ENCODE results near the gene XPR1. TPM values are rescaled to one million over a fixed set of nuclear protein-coding genes. Genes with fewer than 3 reads are reported as not detected.

The XPR1 gene
- total and polyA plus RNA-seq, 8 donors, result 0.92 to 27.0 (median 4.5) TPM

GRCh38 chr1:180931529-180931928 lies 299.7 kb downstream of the XPR1 start:
- intact Hi-C loops (cut with DNase I; ENCODE audit: low total_unique reads), result no loop called here
- no peak overlapping the region for H3K4me3 ChIP-seq
- H3K27me3 ChIP-seq, result peaks cover 0 to 10% (median 0%) of the 10 kb centered on the region in 3 donors
- no peaks in the 10 kb centered on the region for H3K9me3 ChIP-seq
- H3K36me3 ChIP-seq, result peaks cover 0 to 42% (median 27%) of the 10 kb centered on the region in 4 donors
- TF ChIP-seq CTCF (IDR thresholded peaks at IDR 0.05), result no peak
- TF ChIP-seq EP300 (IDR thresholded peaks at IDR 0.05), result no peak
- TF ChIP-seq POLR2AphosphoS5 (IDR thresholded peaks at IDR 0.05), result no peak
- TF ChIP-seq POLR2A (IDR thresholded peaks at IDR 0.05), result no peak
- WGBS, 5 donors, result 83 to 94% (median 90%) methylated on average over 4 of the region's 4 CpGs
- DNase-seq, result no peak
- H3K4me1 ChIP-seq, result peaks cover 2 to 29% (median 17%) of the 10 kb centered on the region in 4 donors
- no peak overlapping the region for H3K27ac ChIP-seq

DNA sequence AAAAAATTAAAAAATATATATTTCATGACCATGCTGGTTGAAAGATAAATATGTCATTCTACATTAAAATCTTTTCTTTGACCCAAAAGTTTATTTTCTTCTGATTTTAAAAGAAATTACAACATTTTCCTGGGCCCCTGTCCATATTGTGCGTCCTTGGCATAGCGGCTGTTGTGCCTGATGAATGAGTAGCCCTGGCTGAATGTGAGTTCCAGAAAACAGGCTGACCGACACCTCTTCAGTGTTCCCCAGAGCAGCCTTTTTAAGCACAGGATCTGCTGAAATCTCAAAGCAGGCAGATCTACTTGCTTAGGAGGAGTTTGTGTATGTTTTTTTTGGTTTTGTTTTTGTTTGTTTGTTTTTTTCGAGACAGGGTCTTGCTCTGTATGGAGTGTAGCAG lies 300.6 kb downstream of the XPR1 start:
- no peak for DNase-seq
- WGBS, 5 donors, result 89 to 98% (median 94%) methylated on average over 4 of the region's 4 CpGs
- Histone ChIP-seq H3K9me3 (no peaks in the 10 kb centered on the region), H3K27me3 (peaks cover 0 to 10% (median 0%) of the 10 kb centered on the region in 3 donors), H3K36me3 (peaks cover 0 to 51% (median 30%) of the 10 kb centered on the region in 4 donors), H3K27ac (no peak overlapping the region), H3K4me1 (peaks cover 0 to 21% (median 9%) of the 10 kb centered on the region in 4 donors), H3K4me3 (no peak overlapping the region)
- intact Hi-C loops (cut with DNase I; ENCODE audit: low total_unique reads), result no loop called here
- TF ChIP-seq POLR2A (IDR thresholded peaks at IDR 0.05) (no peak), POLR2AphosphoS5 (IDR thresholded peaks at IDR 0.05) (no peak)

- TF ChIP-seq CTCF (IDR thresholded peaks at IDR 0.05) (no peak), POLR2A (IDR thresholded peaks at IDR 0.05) (no peak), POLR2AphosphoS5 (IDR thresholded peaks at IDR 0.05) (no peak), EP300 (IDR thresholded peaks at IDR 0.05) (no peak)
- Histone ChIP-seq H3K4me1 (peaks cover 0 to 13% (median 3%) of the 10 kb centered on the region in 4 donors), H3K36me3 (peaks cover 0 to 58% (median 35%) of the 10 kb centered on the region in 4 donors), H3K27ac (no peak overlapping the region), H3K9me3 (no peaks in the 10 kb centered on the region), H3K4me3 (no peak overlapping the region), H3K27me3 (peaks cover 0 to 10% (median 0%) of the 10 kb centered on the region in 3 donors)
- intact Hi-C loops (cut with DNase I; ENCODE audit: low total_unique reads), result no loop called here
- DNase-seq, result no peak
These were observed 301.3 kb downstream of the XPR1 start for GRCh38 chr1:180933141-180933540.

DNA sequence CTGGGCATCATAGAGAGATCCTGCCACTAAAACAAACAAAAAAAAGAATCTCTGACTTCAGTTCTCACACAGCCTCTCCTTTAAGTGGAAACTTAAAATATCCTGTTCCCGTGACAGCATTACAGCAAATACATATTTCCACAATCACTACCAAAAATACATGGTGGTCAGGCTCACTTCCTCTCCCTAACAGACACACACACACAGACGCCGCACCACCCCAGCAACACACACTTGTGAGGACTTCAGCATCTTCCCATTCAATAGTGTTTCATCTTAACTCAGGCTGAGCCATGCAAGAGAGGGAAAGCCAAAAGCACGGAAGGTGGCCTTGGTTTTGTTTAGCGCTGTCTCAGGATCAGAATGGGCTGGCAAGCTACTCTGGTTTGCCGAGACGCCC lies 302.7 kb downstream of the XPR1 start:
- Histone ChIP-seq H3K4me3 (no peak overlapping the region), H3K27me3 (peaks cover 0 to 10% (median 0%) of the 10 kb centered on the region in 3 donors), H3K27ac (no peak overlapping the region), H3K9me3 (no peaks in the 10 kb centered on the region), H3K36me3 (peaks cover 0 to 68% (median 35%) of the 10 kb centered on the region in 4 donors), H3K4me1 (no peaks in the 10 kb centered on the region)
- WGBS, 5 donors, result 75 to 86% (median 84%) methylated on average over 7 of the region's 7 CpGs
- intact Hi-C loops (cut with DNase I; ENCODE audit: low total_unique reads), result no loop called here
- TF ChIP-seq POLR2A (IDR thresholded peaks at IDR 0.05), result no peak
- no peak for TF ChIP-seq POLR2AphosphoS5 (IDR thresholded peaks at IDR 0.05)
- TF ChIP-seq CTCF (IDR thresholded peaks at IDR 0.05), result no peak
- TF ChIP-seq EP300 (IDR thresholded peaks at IDR 0.05), result no peak
- DNase-seq, result no peak

DNA sequence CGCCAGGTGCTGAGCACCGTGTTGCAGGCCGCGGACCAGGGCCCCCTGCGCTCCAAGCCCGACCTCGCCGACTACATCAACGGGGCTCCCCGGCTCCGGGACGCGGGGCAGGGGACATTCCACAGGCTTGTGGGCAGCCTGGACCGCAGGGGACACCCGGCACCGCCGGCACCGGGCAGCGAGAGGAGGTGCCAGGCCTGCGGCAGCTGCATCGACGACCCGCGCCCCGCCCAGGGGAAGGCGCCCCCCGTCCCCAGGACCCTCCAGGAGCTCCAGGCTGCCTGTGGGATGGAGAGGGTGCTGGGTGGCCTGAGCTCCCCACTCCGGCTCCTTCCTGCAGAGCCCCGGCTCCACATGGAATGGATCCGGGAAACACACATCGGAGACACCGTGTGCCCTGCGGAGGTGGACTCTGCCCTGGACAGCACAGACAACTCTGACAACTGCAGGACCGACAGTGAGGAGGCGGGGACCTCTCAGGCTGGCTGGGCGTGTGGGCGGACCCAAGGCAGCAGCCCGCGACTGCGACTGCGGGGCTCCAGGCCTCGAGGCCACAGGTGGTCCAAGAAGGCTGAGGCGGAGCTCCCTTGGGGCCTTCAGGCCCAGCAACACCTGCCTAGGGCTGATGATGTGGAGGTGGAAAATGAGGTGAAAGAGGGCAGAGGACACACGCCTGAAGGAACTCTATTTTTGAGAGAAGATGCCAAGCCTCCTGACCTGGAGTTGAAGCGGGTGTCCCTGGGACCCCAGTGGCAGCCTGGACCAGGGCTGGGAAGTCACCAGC lies 303.7 kb downstream of the XPR1 start:
- no peaks in the 10 kb centered on the region for H3K4me1 ChIP-seq
- H3K36me3 ChIP-seq, result peaks cover 0 to 69% (median 35%) of the 10 kb centered on the region in 4 donors
- H3K9me3 ChIP-seq, result no peaks in the 10 kb centered on the region
- intact Hi-C loops (cut with DNase I; ENCODE audit: low total_unique reads), result no loop called here
- peak in 1 of 2 donors; percentile 55 for DNase-seq
- H3K27me3 ChIP-seq, result peaks cover 0 to 10% (median 0%) of the 10 kb centered on the region in 3 donors
- no peak overlapping the region for H3K27ac ChIP-seq
- 50 to 69% (median 57%) methylated on average over 23 to 45 of the region's 45 CpGs for WGBS, 5 donors
- TF ChIP-seq POLR2A (IDR thresholded peaks at IDR 0.05) (no peak), EP300 (IDR thresholded peaks at IDR 0.05) (no peak), POLR2AphosphoS5 (IDR thresholded peaks at IDR 0.05) (no peak), CTCF (IDR thresholded peaks at IDR 0.05) (no peak)
- no peak overlapping the region for H3K4me3 ChIP-seq
